Breast epithelium (tissue), 4 donors: Measurements from ENCODE around the gene DNAH7. TPM values are rescaled to one million over a fixed set of nuclear protein-coding genes. Genes with fewer than 3 reads are reported as not detected.
A peak's percentile ranks its signal among the peaks of the same experiment; 100 is the strongest.

Experiments
- DNase-seq, 2 donors: peaks; one replicate each; pipeline ENCODE4 v3.0.0-alpha.2; 2019; ENCODE audit warnings: low spot score in 2 of 2
- H3K27ac ChIP-seq, 2 donors: fragments of 200-600 bp; sonication (generic) in 1 of 2; one replicate each; pipeline ENCODE4 v1.5.1; 2016 to 2019; ENCODE audit warnings: mild to moderate bottlenecking in 1 of 2
- H3K27me3 ChIP-seq, 2 donors: fragments of 200-600 bp; sonication (generic) in 1 of 2; one replicate each; pipeline versions ENCODE4 v1.5.1 to v1.6.0; 2017 to 2019; ENCODE audit warnings: control low read depth in 1 of 2, mild to moderate bottlenecking in 1 of 2
- H3K36me3 ChIP-seq: fragments of 200-600 bp; one replicate; pipeline ENCODE4 v1.5.1; 2019
- H3K4me1 ChIP-seq, 2 donors: fragments of 200-600 bp; sonication (generic); one replicate each; pipeline ENCODE4 v1.5.1; 2016 to 2019; ENCODE audit warnings: control low read depth in 1 of 2
- H3K4me3 ChIP-seq, 3 donors: fragments of 200-600 bp; sonication (generic); 1 replicate in 2 of 3; 2 replicates in 1 of 3; pipeline ENCODE4 v1.5.1; 2016 to 2019; ENCODE audit warnings: mild to moderate bottlenecking in 3 of 3, moderate library complexity in 2 of 3
- H3K9me3 ChIP-seq, 2 donors: fragments of 200-600 bp; sonication (generic) in 1 of 2; one replicate each; pipeline ENCODE4 v1.5.1; 2016 to 2019; ENCODE audit warnings: control low read depth in 1 of 2
- CTCF ChIP-seq, 3 donors: fragments of 450-650 bp; IDR thresholded peaks; one replicate each; pipeline ENCODE4 v1.5.1; 2016 to 2017; ENCODE audit warnings: antibody characterized with exemption in 3 of 3, mild to moderate bottlenecking in 3 of 3, moderate library complexity in 3 of 3
- POLR2A ChIP-seq: fragments of 450-650 bp; IDR thresholded peaks from one replicate; pipeline ENCODE4 v1.6.1; 2016; ENCODE audit warnings: antibody characterized with exemption, mild to moderate bottlenecking, moderate library complexity
- POLR2AphosphoS5 ChIP-seq, 3 donors: sonication (generic); formaldehyde crosslinking; IDR thresholded peaks; one replicate each; pipeline ENCODE4 v1.6.1; 2017; ENCODE audit warnings: antibody characterized with exemption in 3 of 3
- intact Hi-C: fragments of 100-400 bp; cut with DNase I; formaldehyde crosslinking; loops from one replicate; pipeline ENCODE4 v1.15.1; 2023; ENCODE audit warnings: low total_unique reads
- total RNA-seq, 3 donors: library from RNA; depleted of rRNA; stranded (reverse); fragments of >200 nt; gene quantifications; one replicate each; pipeline ENCODE4 v1.1.0, GENCODE V29; 2016

DNAH7 gene
- total RNA-seq, 3 donors from 2014 or later: 1.3 to 10.5 (median 7.2) TPM

GRCh38 chr2:195909926-195910325 lies 158.7 kb downstream of the DNAH7 start:
- Histone ChIP-seq H3K4me3 (no peak overlapping the region), H3K27ac (no peak overlapping the region), H3K9me3 (no peaks in the 10 kb centered on the region), H3K4me1 (no peaks in the 10 kb centered on the region), H3K27me3 (no peaks in the 10 kb centered on the region), H3K36me3 (no peaks in the 10 kb centered on the region)
- no peak for DNase-seq
- intact Hi-C loops: no loop called here
- TF ChIP-seq CTCF (IDR thresholded peaks at IDR 0.05) (no peak), POLR2A (no peak), POLR2AphosphoS5 (IDR thresholded peaks at IDR 0.05) (no peak)

- Histone ChIP-seq H3K27ac (no peak overlapping the region), H3K36me3 (no peaks in the 10 kb centered on the region), H3K9me3 (no peaks in the 10 kb centered on the region), H3K4me3 (no peak overlapping the region), H3K4me1 (no peaks in the 10 kb centered on the region), H3K27me3 (no peaks in the 10 kb centered on the region)
- no peak for DNase-seq
- no peak for TF ChIP-seq CTCF (IDR thresholded peaks at IDR 0.05)
- TF ChIP-seq POLR2A: no peak
- no peak for TF ChIP-seq POLR2AphosphoS5 (IDR thresholded peaks at IDR 0.05)
- intact Hi-C loops: no loop called here
Observed at GRCh38 chr2:195907474-195907873, 161.2 kb downstream of the DNAH7 start.

GRCh38 chr2:195903956-195904355 lies 164.7 kb downstream of the DNAH7 start:
- Histone ChIP-seq H3K4me3 (no peak overlapping the region), H3K4me1 (no peaks in the 10 kb centered on the region), H3K36me3 (no peaks in the 10 kb centered on the region), H3K9me3 (no peaks in the 10 kb centered on the region), H3K27me3 (no peaks in the 10 kb centered on the region), H3K27ac (no peak overlapping the region)
- no peak for DNase-seq
- TF ChIP-seq POLR2A (no peak), POLR2AphosphoS5 (IDR thresholded peaks at IDR 0.05) (no peak), CTCF (IDR thresholded peaks at IDR 0.05) (no peak)
- intact Hi-C loops: no loop called here

GRCh38 chr2:195902857-195903256 lies 165.8 kb downstream of the DNAH7 start:
- peaks cover 0 to 4% of the 10 kb centered on the region in 2 donors for H3K4me1 ChIP-seq
- peak overlapping the region in 1 of 2 donors; percentile 2 for H3K27ac ChIP-seq
- no peak for TF ChIP-seq CTCF (IDR thresholded peaks at IDR 0.05)
- TF ChIP-seq POLR2AphosphoS5 (IDR thresholded peaks at IDR 0.05): no peak
- TF ChIP-seq POLR2A: no peak
- H3K4me3 ChIP-seq: no peak overlapping the region
- no peaks in the 10 kb centered on the region for H3K36me3 ChIP-seq
- intact Hi-C loops: no loop called here
- DNase-seq: no peak
- H3K9me3 ChIP-seq: no peaks in the 10 kb centered on the region
- H3K27me3 ChIP-seq: no peaks in the 10 kb centered on the region

- Histone ChIP-seq H3K4me1 (peaks cover 0 to 6% of the 10 kb centered on the region in 2 donors), H3K36me3 (no peaks in the 10 kb centered on the region), H3K4me3 (no peak overlapping the region), H3K9me3 (no peaks in the 10 kb centered on the region), H3K27ac (no peak overlapping the region), H3K27me3 (no peaks in the 10 kb centered on the region)
- no peak for DNase-seq
- TF ChIP-seq POLR2AphosphoS5 (IDR thresholded peaks at IDR 0.05) (no peak), POLR2A (no peak), CTCF (IDR thresholded peaks at IDR 0.05) (no peak)
- intact Hi-C loops: no loop called here
Observed at GRCh38 chr2:195899226-195899625, 169.4 kb downstream of the DNAH7 start.
